ENCODE measurements around the gene FARP2.
"Not testable (repeated sequence)": the region's sequence is repeated elsewhere in the genome, so short reads cannot be mapped to it uniquely, and the experiment has no call there.

Gene FARP2

GRCh38 chr2:241372361-241372992 lies 16.4 kb downstream of the FARP2 start:
- no peak for DNase-seq (ENCODE audit: low read depth)

- no peak for DNase-seq (ENCODE audit: low read depth)
These were observed 17.4 kb downstream of the FARP2 start for GRCh38 chr2:241373446-241373845.

- DNase-seq (ENCODE audit: low read depth): not testable (repeated sequence)
These were observed 17.8 kb downstream of the FARP2 start for GRCh38 chr2:241373906-241374305.

- no peak for DNase-seq (ENCODE audit: low read depth)
These were observed 19.2 kb downstream of the FARP2 start for GRCh38 chr2:241375300-241375699.

- no peak for DNase-seq (ENCODE audit: low read depth)
These were observed 20.7 kb downstream of the FARP2 start for GRCh38 chr2:241376808-241377207.

- no peak for DNase-seq (ENCODE audit: low read depth)
These were observed 22.7 kb downstream of the FARP2 start for GRCh38 chr2:241378816-241379215.

- DNase-seq (ENCODE audit: low read depth): no peak
These were observed 23.7 kb downstream of the FARP2 start for GRCh38 chr2:241379481-241380480.

- no peak for DNase-seq (ENCODE audit: low read depth)
These were observed 25.8 kb downstream of the FARP2 start for GRCh38 chr2:241381872-241382271.

- DNase-seq (ENCODE audit: low read depth): not testable (repeated sequence)
These were observed 29.4 kb downstream of the FARP2 start for GRCh38 chr2:241385450-241385849.

- no peak for DNase-seq (ENCODE audit: low read depth)
These were observed 30.4 kb downstream of the FARP2 start for GRCh38 chr2:241386519-241386918.

GRCh38 chr2:241389697-241390096 lies 33.6 kb downstream of the FARP2 start:
- DNase-seq (ENCODE audit: low read depth): no peak

- DNase-seq (ENCODE audit: low read depth): no peak
These were observed 34.5 kb downstream of the FARP2 start for GRCh38 chr2:241390301-241391206.

GRCh38 chr2:241391892-241392665 lies 36.0 kb downstream of the FARP2 start:
- no peak for DNase-seq (ENCODE audit: low read depth)

- not testable (repeated sequence) for DNase-seq (ENCODE audit: low read depth)
These were observed 36.7 kb downstream of the FARP2 start for GRCh38 chr2:241392753-241393152.

GRCh38 chr2:241393524-241394196 lies 37.6 kb downstream of the FARP2 start:
- DNase-seq (ENCODE audit: low read depth): no peak

- not testable (repeated sequence) for DNase-seq (ENCODE audit: low read depth)
These were observed 40.7 kb downstream of the FARP2 start for GRCh38 chr2:241396809-241397208.

- DNase-seq (ENCODE audit: low read depth): no peak
These were observed 44.1 kb downstream of the FARP2 start for GRCh38 chr2:241399941-241400922.

GRCh38 chr2:241408849-241409248 lies 52.8 kb downstream of the FARP2 start:
- no peak for DNase-seq (ENCODE audit: low read depth)

GRCh38 chr2:241410739-241411176 lies 54.7 kb downstream of the FARP2 start:
- no peak for DNase-seq (ENCODE audit: low read depth)

Measured in HS-27A (cell line).